HG02610 (cell line): ENCODE data around the gene OR56B1.

ENCODE experiments used
- ATAC-seq: cut with Tn5 transposase; IDR thresholded peaks from one replicate; pipeline ENCODE4 v1.9.1; 2021; ENCODE audit warnings: mild to moderate bottlenecking, moderate library complexity; ENCODE audit not compliant: unreplicated experiment

Gene OR56B1

DNA sequence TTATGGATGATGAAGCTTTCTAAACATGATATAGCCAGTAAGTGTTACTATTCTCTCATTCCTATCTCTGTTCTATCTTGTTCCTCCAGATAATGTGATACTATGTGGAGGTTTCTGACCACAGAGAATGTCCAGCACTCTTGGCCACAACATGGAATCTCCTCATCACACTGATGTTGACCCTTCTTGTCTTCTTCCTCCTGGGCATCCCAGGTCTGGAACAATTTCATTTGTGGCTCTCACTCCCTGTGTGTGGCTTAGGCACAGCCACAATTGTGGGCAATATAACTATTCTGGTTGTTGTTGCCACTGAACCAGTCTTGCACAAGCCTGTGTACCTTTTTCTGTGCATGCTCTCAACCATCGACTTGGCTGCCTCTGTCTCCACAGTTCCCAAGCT lies 9.9 kb upstream of the OR56B1 start:
- no peak for ATAC-seq

DNA sequence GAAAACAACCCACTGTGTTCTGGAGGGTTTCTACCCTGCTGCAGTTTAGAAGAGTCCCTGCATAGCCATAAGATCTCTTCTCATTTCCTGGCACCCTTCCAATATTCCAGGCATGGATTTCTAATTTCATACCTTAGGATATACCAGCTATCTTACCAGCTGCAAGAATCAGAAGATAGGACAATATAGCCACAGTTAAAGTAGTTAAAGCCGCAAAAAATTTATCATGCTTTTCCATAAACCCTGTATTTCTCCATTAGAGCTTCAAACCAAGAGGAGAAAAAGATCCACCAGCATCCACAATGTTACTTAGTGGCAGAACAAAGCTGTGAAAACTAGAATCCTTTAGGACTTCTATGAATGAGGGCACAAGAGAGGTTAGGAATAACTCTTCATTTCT lies 8.6 kb upstream of the OR56B1 start:
- no peak for ATAC-seq

DNA sequence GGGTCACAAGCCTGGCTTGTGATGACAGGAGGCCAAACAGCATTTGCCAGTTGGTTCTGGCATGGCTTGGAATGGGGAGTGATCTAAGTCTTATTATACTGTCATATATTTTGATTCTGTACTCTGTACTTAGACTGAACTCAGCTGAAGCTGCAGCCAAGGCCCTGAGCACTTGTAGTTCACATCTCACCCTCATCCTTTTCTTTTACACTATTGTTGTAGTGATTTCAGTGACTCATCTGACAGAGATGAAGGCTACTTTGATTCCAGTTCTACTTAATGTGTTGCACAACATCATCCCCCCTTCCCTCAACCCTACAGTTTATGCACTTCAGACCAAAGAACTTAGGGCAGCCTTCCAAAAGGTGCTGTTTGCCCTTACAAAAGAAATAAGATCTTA lies 843 bp downstream of the OR56B1 start:
- ATAC-seq = no peak

DNA sequence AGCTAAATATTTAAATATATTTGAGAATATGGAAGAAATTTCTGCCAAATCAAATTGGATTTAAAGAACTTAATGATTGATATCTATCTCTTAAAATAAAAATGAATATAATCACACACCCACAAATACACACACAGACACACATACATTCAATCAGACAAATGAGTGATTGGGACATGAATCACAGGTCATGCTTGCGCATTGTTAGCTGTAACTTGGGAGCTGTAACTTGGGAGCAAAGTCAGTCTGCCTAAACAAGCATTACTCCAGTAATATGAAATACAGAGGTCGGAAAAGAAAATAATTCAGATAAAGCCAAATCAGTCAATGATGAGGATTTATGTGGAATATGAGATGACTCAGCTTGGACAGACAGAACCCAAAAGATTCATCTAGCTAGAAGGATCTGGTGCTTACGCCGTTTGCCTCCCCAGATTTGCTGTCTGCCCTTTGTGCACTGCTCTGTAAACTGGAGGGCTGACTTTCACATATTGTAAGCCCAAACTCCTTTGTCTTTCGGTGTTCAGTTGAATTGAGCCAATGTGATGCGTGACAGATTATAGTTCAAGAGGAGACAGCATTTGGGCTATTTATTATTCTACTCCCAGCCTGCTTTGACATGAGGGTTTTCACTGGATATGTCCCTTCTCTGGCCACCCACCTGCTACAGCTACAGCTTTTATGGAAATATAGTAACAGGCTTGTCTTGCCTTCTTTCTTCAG lies 1.6 kb downstream of the OR56B1 start:
- no peak for ATAC-seq

DNA sequence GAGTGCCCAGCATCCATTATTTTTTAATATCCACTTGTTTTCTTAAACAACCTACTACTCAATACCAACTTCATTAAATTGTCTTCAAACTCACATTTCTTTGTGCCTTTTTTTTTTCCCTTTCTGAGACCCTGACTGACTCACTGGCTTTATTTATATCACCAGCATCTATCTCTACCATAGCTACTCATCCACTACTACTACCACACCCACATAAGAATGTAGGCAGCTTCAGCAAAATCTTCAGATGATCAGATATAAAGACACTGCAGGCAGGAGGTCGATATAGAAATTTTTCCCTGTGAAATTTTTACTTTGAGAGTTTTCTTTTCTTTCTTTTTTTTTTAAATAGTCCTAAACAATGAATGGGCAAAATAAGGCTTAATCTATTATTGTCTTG lies 2.2 kb downstream of the OR56B1 start:
- no peak for ATAC-seq

DNA sequence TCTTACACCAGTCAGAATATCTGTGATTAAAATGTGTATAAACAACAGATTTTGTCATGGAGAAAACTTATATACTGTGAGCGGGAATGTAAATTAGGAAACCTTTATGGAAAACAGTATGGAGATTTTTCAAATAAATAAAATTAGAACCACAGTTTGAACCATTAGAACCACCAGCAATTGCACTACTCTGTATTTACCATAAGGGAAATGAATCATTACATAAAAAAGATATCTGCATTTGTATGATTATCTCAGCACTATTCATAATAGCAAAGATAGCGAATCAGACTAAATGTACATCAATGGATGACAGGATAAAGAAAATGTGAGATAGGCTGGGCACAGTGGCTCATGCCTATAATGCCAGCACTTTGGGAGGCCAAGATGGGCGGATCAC lies 10.4 kb downstream of the OR56B1 start:
- no peak for ATAC-seq

DNA sequence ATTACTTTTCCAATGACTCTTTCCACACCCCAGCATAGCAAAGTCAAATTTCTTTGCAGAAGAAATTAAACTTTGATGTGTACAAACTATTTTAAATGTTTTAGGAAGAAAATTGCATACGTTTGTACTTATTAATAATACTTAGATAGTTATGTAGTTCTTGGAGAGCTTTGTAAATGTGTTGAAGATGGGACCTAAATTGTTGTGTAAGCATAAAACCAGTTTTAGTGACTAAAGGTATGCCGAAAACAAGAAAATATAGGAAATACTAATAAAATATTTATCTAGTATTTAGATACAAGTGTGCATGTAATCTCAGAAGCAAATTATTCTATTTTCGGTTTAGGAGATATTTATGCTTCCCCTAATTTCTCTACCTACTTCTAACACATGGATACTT lies 13.6 kb downstream of the OR56B1 start:
- no peak for ATAC-seq

DNA sequence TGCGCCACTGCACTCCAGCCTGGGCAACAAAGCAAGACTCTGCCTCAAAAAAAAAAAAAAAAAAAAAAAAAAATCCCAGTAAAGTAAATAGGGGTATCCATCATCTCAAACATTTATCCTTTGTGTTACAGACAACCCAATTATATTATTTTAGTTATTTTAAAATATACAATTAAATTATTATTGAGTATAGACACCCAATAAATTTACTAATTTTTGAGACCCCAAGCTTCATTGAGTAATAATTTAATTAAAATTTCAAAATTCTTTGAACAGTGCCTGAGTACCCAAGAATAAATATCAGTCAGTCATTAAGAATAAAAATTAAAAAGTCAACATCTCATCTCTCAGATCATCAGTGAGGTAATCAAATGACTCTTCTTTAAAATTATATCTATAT lies 17.7 kb downstream of the OR56B1 start, which contains the start of gene OR52N4:
TSS of gene OR52N4 (plus strand) at position 301 of the 400 bp plus-strand sequence. CDS start 498 bp downstream, outside the sequence.
- no peak for ATAC-seq

DNA sequence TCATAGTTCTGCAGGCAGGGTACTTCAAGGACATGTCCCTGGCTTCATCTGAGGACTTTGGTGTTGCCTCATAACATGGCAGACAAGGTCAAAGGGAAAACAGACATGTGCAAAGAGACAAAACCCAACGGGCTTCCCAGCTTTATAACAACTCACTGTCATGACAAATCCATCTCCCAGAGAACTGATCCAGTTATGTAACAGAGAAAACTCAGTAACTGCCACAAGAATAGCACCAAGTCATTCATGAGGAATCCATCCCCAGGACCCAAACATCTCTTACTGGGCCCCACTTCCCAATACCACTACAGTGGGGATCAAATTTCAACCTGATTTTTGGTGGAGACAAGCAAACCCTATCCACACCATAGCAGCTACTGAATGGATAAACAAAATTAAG lies 30.8 kb downstream of the OR56B1 start:
- ATAC-seq = no peak

DNA sequence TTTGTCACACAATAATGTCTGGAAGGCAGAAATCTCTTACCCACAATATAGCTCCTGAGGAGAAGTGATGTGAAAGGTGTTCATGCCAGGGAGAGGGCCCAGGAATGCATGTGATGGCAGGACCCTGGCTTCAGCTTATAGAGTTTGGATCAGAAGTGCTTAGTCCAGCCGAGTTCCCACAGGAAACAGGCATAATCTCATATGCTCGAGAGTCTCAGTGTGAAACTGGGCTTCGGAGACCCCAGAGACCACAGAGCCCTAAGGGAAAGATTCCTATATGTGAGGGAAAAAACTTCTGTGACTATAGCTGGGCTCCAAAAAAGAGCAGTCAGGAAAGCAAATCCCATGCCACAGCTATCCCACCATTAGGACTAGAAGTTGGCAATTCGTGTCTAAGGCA lies 47.0 kb downstream of the OR56B1 start, which contains the start of gene OR52N5:
TSS of gene OR52N5 (minus strand) at position 101 of the 400 bp plus-strand sequence. CDS start 4,721 bp downstream, outside the sequence.
- no peak for ATAC-seq
